GM19043 (cell line): Measurements from ENCODE around the gene ATP6V0E1.
"Not testable (repeated sequence)": the region's sequence is repeated elsewhere in the genome, so short reads cannot be mapped to it uniquely, and the experiment has no call there.

Source experiments
- ATAC-seq: cut with Tn5 transposase; IDR thresholded peaks from one replicate; pipeline ENCODE4 v1.9.1; 2021; ENCODE audit warnings: low read depth; ENCODE audit not compliant: unreplicated experiment

Gene ATP6V0E1

DNA sequence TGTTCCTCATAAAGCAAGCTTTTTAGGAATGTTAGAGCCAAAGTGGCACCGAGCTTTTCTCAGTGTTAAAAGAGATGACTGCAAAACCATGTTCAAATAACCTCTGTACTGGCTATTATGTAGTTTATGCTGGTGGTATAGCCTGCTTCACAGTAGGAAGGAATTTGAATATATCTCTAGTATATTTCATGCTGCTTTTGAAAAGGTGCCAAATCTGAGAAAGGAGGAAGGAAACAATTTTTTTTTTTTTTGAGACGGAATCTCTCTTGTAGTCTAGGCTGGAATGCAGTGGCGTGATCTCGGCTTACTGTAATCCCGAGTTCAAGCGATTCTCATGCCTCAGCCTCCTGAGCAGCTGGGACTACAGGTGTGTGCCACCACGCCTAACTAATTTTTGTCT lies 86.1 kb downstream of the ATP6V0E1 start:
- ATAC-seq: no peak

- ATAC-seq: no peak
These were observed 91.7 kb downstream of the ATP6V0E1 start for GRCh38 chr5:173075137-173075843.

DNA sequence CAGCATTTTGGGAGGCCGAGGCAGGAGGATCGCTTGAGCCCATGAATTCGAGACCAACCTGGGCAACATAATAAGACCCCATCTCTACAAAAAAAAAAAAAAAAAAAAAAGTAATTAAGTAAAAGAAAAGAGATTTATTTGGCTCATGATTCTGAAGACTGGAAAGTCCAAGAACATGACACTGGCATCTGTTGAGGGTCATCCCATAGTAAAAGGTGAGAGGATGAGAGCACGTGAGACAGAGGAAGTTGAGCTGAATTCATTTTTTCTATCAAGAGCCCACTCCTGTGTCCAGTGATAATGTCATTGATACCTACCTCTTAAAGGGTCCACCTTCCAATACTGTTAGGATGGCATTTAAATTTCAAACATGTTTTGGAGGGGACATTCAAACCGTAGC lies 92.4 kb downstream of the ATP6V0E1 start:
- ATAC-seq: no peak

DNA sequence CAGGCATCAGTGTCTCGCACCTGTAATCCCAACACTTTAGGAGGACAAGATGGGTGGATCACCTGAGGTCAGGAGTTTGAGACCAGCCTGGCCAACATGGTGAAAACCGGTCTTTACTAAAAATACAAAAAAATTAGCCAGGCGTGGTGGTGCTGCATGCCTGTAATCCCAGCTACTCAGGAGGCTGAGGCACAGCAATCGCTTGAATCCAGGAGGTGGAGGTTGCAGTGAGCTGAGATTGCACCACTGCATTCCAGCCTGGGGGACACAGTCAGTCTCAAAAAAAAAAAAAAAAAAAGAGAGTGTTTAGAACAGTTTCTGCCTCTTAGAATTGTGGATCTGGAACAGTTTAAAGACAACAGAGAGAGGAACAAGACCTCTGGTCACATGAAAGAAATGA lies 92.9 kb downstream of the ATP6V0E1 start:
- ATAC-seq: not testable (repeated sequence)

GRCh38 chr5:173078878-173079277 lies 95.3 kb downstream of the ATP6V0E1 start:
- ATAC-seq: no peak
